GM19324 (cell line): ENCODE measurements around the gene LHX4.

Experiments
- ATAC-seq: cut with Tn5 transposase; IDR thresholded peaks from one replicate; pipeline ENCODE4 v1.9.1; 2021; ENCODE audit warnings: mild to moderate bottlenecking, moderate library complexity; ENCODE audit not compliant: unreplicated experiment, low FRiP score

LHX4 gene

DNA sequence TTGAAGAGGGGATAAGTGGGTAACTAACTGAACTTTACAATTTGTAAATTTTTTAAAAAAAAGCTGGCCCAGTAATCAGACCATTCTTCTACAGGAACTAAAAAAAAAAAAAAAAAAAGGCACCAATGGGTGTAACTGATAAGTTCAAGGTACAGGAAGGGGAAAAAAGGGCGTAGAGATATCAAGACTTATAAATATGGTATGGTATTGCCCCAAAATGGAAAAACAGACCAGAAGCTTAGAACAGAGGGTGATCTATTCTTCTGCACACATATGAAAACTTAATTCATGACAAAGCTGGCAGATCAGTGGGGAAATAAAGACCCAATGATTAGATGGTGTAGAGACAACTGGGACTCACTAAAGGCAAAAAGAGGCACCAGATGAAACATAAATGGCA lies 58.9 kb downstream of the LHX4 start:
- ATAC-seq = no peak

- no peak for ATAC-seq
Measured at GRCh38 chr1:180290265-180291001, 60.4 kb downstream of the LHX4 start.

- no peak for ATAC-seq
Measured at GRCh38 chr1:180291004-180291403, 60.9 kb downstream of the LHX4 start.

GRCh38 chr1:180294711-180295110 lies 64.6 kb downstream of the LHX4 start:
- no peak for ATAC-seq

DNA sequence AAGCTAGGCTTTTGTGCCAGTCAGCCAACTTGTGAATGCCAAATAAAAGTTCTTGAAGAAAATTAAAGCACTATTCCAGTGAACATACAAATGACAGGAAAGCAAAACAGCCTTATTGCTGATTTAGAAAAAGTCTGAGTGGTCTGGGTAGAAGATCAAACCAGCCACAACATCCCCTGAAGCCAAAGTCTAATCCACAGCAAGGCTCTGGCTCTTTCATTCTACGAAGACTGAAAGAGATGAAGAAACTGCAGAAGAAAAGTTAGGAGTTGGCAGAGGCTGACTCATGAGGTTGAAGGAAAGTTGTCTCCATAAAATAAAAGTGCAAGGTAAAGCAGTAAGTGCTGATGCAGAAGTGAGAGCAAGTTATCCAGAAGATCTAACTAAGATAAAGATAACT lies 65.9 kb downstream of the LHX4 start:
- no peak for ATAC-seq

DNA sequence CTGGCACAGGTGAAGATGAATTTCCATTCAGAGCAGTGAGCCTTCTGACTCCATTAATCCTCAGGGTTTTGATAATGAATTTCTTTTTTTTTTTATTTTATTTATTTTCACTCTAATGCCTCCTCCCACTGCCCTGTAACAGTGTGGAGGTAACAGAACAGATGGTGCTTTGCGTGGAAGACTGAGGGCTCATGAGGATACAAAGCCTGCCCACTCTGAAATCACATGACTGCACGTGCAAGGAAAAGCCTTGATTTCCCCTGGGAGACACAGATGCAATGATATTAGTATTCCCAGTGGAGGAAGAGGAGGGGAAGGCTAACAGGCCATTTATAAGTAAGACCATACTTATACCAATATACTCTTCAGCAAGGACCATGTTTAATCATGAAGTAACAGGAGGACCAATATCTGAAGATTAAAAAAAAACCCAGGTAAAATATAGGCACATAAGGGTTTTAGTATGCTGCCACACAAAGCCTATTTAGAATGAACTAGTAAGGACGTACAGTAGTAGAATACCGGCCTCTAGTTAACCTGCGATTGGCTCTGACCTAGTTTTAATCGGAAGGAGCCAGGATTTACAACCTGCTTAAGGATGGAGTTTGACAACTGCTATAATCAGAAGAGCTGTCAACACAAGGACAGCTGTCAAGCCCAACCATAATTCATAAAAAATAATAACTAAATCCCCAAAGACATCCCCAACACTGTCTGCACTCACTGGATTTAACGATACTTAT lies 69.6 kb downstream of the LHX4 start:
- no peak for ATAC-seq

GRCh38 chr1:180301135-180301742 lies 71.2 kb downstream of the LHX4 start:
- no peak for ATAC-seq

DNA sequence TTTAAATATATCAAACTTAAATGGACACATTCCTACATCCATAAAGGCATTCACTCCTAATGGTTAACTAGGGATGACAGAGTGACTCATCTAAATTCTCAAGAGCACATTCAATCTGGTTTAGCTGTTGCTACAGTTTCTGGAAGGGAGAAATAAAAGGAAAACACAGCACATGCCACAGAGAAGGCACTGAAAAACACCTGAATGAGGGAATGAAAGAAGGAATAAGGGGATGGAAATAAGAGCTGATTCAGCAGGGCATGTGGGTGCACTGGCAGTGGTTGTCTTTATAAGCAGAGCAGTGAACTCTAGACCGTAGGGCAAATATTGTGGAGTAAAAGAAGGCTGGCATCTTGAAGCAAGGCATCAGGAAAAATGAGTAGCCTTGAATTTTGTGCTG lies 79.3 kb downstream of the LHX4 start:
- ATAC-seq = no peak

GRCh38 chr1:180310095-180310494 lies 80.0 kb downstream of the LHX4 start:
- no peak for ATAC-seq

DNA sequence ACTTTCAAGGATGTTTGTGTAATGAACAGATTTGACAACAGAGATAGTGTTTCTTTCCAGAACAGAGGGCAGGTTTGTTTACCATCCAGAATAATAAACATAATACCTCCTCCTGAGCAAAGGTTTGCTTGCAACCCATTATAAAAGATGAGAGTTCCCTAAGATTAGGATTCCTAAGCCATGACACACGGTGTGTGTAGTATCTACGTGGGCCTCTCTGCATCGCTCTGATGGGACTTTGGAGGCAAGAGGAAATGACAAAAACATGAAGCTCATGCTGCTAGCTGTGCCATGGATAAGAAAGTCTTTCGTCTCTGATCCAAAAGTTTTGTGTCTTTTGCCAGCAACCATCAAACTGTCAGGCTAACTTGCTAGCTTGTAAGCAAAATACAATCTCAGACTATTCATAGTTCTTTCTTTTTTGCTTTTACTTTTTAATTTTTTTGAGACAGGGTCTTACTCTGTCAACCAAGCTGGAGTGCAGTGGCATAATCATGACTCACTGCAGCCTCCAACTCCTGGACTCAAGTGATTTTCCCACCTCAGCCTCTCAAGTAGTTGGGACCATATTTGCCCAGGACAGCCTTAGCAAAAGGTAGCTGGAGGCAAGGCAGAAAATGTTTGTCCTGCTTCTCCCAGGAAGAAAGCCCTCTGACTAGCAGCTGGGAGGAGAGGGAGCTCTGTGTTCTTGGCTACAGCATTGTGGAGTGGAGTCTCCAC lies 81.1 kb downstream of the LHX4 start:
- no peak for ATAC-seq

- ATAC-seq = no peak
Measured at GRCh38 chr1:180312926-180313325, 82.9 kb downstream of the LHX4 start.

- ATAC-seq = no peak
Measured at GRCh38 chr1:180327089-180327488, 97.0 kb downstream of the LHX4 start.
